ENCODE measurements around the gene FFAR4. TPM values are rescaled to one million over a fixed set of nuclear protein-coding genes. Genes with fewer than 3 reads are reported as not detected.

Gene FFAR4
- total and polyA plus RNA-seq, 2 of the 4 experiments (the other 2 are of a cell fraction) = not detected

- H3K36me3 ChIP-seq (ENCODE audit: control insufficient read depth, insufficient read depth, low read length) = no peaks in the 10 kb centered on the region
- no peak overlapping the region for H3K9ac ChIP-seq (ENCODE audit: low read depth, low read length)
- H2BK15ac ChIP-seq (ENCODE audit: low read depth, low read length) = no peak overlapping the region
- no peak overlapping the region for H2BK20ac ChIP-seq (ENCODE audit: low read depth, low read length)
- POLR2A ChIA-PET (ENCODE audit: unreplicated experiment) = no interaction called here
- H3K9me3 ChIP-seq (ENCODE audit: control insufficient read depth, insufficient read depth, low read length) = no peaks in the 10 kb centered on the region
- in situ Hi-C loops (cut with MboI; ENCODE audit: low sequenced_read_pairs) (no loop called here), intact Hi-C loops (cut with micrococcal nuclease) (no loop called here), dilution Hi-C loops (cut with HindIII; ENCODE audit: low sequenced_read_pairs, unreplicated experiment) (no loop called here)
- H4K91ac ChIP-seq (ENCODE audit: insufficient read depth, low read depth, low read length) = no peak overlapping the region
- TF ChIP-seq BHLHE40 (IDR thresholded peaks at IDR 0.05; ENCODE audit: low read depth, low read length) (no peak), CTCF (conservative IDR thresholded peaks at IDR 0.05; ENCODE audit: low read depth, low read length) (no peak)
- peaks cover 11% of the 10 kb centered on the region for H3K27me3 ChIP-seq (ENCODE audit: control insufficient read depth, insufficient read depth, low read length)
- H3K23ac ChIP-seq (ENCODE audit: low read depth, low read length) = no peak overlapping the region
- no peak overlapping the region for H4K5ac ChIP-seq (ENCODE audit: low read depth, low read length)
- no peaks in the 10 kb centered on the region for H4K20me1 ChIP-seq (ENCODE audit: insufficient read depth, low read length)
- no peak overlapping the region for H2AK9ac ChIP-seq (replicated peaks; ENCODE audit: low read depth, low read length, poor library complexity)
- H3K4me3 ChIP-seq (ENCODE audit: insufficient read depth, low read depth, low read length) = no peak overlapping the region
- H3K18ac ChIP-seq (ENCODE audit: low read depth, low read length) = no peak overlapping the region
- H3K4ac ChIP-seq (ENCODE audit: low read depth, low read length) = no peak overlapping the region
- H2AK5ac ChIP-seq (ENCODE audit: low read depth, low read length) = no peak overlapping the region
- H2BK5ac ChIP-seq (ENCODE audit: low read depth, low read length, poor library complexity, severe bottlenecking) = no peak overlapping the region
- no peak overlapping the region for H3K27ac ChIP-seq (ENCODE audit: insufficient read depth, low read length)
- H4K8ac ChIP-seq (ENCODE audit: low read depth in 2 of 2, low read length in 2 of 2) = no peak overlapping the region
- BruUV-seq (replicated peaks) = no TSS peak
- no peak overlapping the region for H3K14ac ChIP-seq (replicated peaks; ENCODE audit: low read depth, low read length)
- CTCF ChIA-PET = no interaction called here
- no CpG with 5 or more reads among the region's 3 CpGs for WGBS, 2 experiments (ENCODE audit: extremely low coverage in 2 of 2, insufficient read length in 1 of 2)
- no peaks in the 10 kb centered on the region for H3K79me1 ChIP-seq (ENCODE audit: low read depth in 1 of 2, low read length in 2 of 2)
- DNase-seq (no peak), ATAC-seq (ENCODE audit: low read depth) (no peak)
- H3K4me1 ChIP-seq (ENCODE audit: control insufficient read depth, insufficient read depth, low read length) = no peaks in the 10 kb centered on the region
- no peak overlapping the region for H3K56ac ChIP-seq (ENCODE audit: extremely low read depth, insufficient read depth, low read length)
- no peak overlapping the region for H2AFZ ChIP-seq (replicated peaks; ENCODE audit: low read length, poor library complexity)
- no peak overlapping the region for H2BK120ac ChIP-seq (ENCODE audit: low read depth, low read length)
- H3K4me2 ChIP-seq (ENCODE audit: low read depth, low read length) = no peak overlapping the region
- no peaks in the 10 kb centered on the region for H3K9me1 ChIP-seq (ENCODE audit: insufficient read depth, low read length)
Observed at GRCh38 chr10:93608421-93608820, 42.0 kb downstream of the FFAR4 start.
